Testis (tissue), 2 donors: Measurements from ENCODE around the gene CD83.

ENCODE experiments used
- POLR2A ChIP-seq: fragments of 450-650 bp; IDR thresholded peaks from one replicate; pipeline ENCODE4 v1.6.1; 2017; ENCODE audit warnings: antibody characterized with exemption, mild to moderate bottlenecking, moderate library complexity
- TF ChIP-seq, protein P1 (sequence below), 3 experiments: fragments of 450-650 bp in 2 of 3; fragments of 200-600 bp in 1 of 3; sonication (generic) in 1 of 3; IDR thresholded peaks; one replicate each; pipeline ENCODE4 v1.5.1; 2016 to 2019; ENCODE audit warnings: antibody characterized with exemption in 3 of 3, mild to moderate bottlenecking in 2 of 3, moderate library complexity in 1 of 3

GRCh38 chr6:14131579-14131978 lies 14.0 kb downstream of the CD83 start:
- TF ChIP-seq, protein P1, sequence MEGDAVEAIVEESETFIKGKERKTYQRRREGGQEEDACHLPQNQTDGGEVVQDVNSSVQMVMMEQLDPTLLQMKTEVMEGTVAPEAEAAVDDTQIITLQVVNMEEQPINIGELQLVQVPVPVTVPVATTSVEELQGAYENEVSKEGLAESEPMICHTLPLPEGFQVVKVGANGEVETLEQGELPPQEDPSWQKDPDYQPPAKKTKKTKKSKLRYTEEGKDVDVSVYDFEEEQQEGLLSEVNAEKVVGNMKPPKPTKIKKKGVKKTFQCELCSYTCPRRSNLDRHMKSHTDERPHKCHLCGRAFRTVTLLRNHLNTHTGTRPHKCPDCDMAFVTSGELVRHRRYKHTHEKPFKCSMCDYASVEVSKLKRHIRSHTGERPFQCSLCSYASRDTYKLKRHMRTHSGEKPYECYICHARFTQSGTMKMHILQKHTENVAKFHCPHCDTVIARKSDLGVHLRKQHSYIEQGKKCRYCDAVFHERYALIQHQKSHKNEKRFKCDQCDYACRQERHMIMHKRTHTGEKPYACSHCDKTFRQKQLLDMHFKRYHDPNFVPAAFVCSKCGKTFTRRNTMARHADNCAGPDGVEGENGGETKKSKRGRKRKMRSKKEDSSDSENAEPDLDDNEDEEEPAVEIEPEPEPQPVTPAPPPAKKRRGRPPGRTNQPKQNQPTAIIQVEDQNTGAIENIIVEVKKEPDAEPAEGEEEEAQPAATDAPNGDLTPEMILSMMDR (IDR thresholded peaks at IDR 0.05): no peak
- TF ChIP-seq POLR2A: no peak
